Lower leg skin (tissue), 3 donors: ENCODE measurements around the gene EPHA4.

Experiments
- POLR2A ChIP-seq, 2 donors: fragments of 450-650 bp; IDR thresholded peaks; one replicate each; pipeline ENCODE4 v1.6.1; 2016 to 2017; ENCODE audit warnings: antibody characterized with exemption in 2 of 2, mild to moderate bottlenecking in 1 of 2, moderate library complexity in 1 of 2
- TF ChIP-seq, protein P1 (sequence below), 3 donors: fragments of 450-650 bp; IDR thresholded peaks; one replicate each; pipeline ENCODE4 v1.5.1; 2016; ENCODE audit warnings: antibody characterized with exemption in 3 of 3, mild to moderate bottlenecking in 3 of 3, moderate library complexity in 2 of 3

DNA sequence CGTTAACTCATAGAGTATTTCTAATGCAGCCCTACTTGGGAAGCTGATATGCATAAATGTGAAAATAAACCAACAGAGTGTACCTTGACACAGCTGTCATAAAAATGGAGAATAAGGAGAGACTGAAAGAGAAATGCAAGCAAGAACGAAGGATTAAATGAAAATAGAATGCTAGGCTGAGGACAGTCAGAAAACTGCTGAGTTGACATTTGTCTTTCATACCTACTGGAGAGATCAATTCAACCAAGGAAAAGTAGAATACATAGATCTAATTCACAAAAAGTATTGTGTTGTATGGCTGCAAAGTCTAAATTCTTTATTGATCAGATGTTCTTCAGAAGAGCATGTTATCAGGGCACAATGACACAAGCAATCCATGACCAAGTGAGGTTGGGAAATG is 112.0 kb downstream of the EPHA4 start:
- TF ChIP-seq, protein P1, sequence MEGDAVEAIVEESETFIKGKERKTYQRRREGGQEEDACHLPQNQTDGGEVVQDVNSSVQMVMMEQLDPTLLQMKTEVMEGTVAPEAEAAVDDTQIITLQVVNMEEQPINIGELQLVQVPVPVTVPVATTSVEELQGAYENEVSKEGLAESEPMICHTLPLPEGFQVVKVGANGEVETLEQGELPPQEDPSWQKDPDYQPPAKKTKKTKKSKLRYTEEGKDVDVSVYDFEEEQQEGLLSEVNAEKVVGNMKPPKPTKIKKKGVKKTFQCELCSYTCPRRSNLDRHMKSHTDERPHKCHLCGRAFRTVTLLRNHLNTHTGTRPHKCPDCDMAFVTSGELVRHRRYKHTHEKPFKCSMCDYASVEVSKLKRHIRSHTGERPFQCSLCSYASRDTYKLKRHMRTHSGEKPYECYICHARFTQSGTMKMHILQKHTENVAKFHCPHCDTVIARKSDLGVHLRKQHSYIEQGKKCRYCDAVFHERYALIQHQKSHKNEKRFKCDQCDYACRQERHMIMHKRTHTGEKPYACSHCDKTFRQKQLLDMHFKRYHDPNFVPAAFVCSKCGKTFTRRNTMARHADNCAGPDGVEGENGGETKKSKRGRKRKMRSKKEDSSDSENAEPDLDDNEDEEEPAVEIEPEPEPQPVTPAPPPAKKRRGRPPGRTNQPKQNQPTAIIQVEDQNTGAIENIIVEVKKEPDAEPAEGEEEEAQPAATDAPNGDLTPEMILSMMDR (IDR thresholded peaks at IDR 0.05): no peak
- TF ChIP-seq POLR2A (IDR thresholded peaks at IDR 0.05): no peak
